IPS-20b (cell line): ENCODE measurements around the gene IL22RA1.

Experiments used
- H3K27ac ChIP-seq: one replicate; pipeline ENCODE4 v1.5.1; 2013; ENCODE audit warnings: low read length
- H3K27me3 ChIP-seq: 2 replicates; pipeline ENCODE4 v1.6.1; 2013; ENCODE audit warnings: mild to moderate bottlenecking, low read length, inconsistent platforms; ENCODE audit not compliant: insufficient read depth
- H3K36me3 ChIP-seq: 2 replicates; pipeline ENCODE4 v1.6.1; 2013; ENCODE audit warnings: low read depth, mild to moderate bottlenecking, inconsistent platforms, low read length, moderate library complexity; ENCODE audit not compliant: insufficient read depth
- H3K4me1 ChIP-seq: 2 replicates; pipeline ENCODE4 v1.6.1; 2013; ENCODE audit warnings: mild to moderate bottlenecking, control low read depth, inconsistent platforms, low read length, moderate library complexity; ENCODE audit not compliant: insufficient read depth
- H3K4me3 ChIP-seq: 2 replicates; pipeline ENCODE4 v1.5.1; 2013; ENCODE audit warnings: mild to moderate bottlenecking, low read length, inconsistent platforms
- H3K9ac ChIP-seq: 2 replicates; pipeline ENCODE4 v1.6.1; 2013; ENCODE audit warnings: low read depth, mild to moderate bottlenecking, inconsistent platforms, low read length, moderate library complexity
- H3K9me3 ChIP-seq: 2 replicates; pipeline ENCODE4 v1.6.1; 2013; ENCODE audit warnings: mild to moderate bottlenecking, low read depth, low read length, inconsistent platforms; ENCODE audit not compliant: insufficient read depth

Gene IL22RA1

DNA sequence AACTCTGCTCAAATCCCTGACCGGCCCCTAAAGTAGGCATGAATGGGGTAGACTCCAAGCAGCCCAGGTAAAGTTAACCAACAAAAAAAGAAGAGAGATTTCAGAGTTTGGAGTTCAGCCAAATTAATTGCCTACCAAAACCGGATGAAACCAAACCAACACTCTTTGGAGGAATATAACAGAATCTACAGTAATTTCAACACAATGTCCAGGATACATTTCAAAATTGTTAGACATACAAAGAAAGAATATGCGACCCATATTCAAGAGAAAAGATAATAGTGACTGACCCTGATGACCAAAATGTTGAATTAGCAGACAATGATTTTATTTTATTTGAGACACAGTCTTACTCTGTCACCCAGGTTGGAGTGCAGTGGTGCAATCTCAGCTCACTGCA lies 12.6 kb downstream of the IL22RA1 start:
- H3K4me1 ChIP-seq: peaks cover 4% of the 10 kb centered on the region; the same call in 1 of the 2 replicates
- H3K4me3 ChIP-seq: no peak overlapping the region
- H3K36me3 ChIP-seq: no peaks in the 10 kb centered on the region
- H3K9me3 ChIP-seq: no peaks in the 10 kb centered on the region; the same call in 1 of the 2 replicates
- no peak overlapping the region for H3K9ac ChIP-seq
- H3K27ac ChIP-seq: no peak overlapping the region
- no peaks in the 10 kb centered on the region for H3K27me3 ChIP-seq

DNA sequence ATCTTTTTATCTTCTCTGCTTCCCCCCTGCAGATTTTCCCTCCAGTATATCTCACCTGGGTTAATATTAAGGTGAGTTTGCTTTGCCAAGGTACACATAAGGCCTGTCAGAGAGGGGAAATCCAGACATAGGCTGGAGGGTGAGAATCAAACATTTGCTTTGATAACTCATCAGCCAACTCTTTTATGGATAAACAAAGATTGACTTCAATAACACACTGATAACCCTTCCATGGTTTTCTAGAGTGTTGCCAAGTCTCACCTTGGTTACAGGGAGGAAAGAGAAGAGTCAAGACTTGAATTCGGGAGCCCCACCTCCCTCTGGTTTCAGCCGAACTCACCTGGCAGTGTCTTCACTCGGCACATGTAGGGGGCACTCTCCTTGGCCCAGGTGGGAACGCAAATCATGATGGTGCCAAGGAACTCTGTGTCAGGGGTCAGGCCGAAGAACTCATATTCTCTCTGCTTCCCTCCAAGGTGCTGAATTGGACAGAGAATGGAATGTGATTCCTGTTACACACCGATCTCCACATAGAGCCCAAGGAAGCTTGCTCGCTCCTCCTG lies 15.1 kb downstream of the IL22RA1 start:
- H3K4me3 ChIP-seq: no peak overlapping the region
- peaks cover 4% of the 10 kb centered on the region; the same call in 1 of the 2 replicates for H3K4me1 ChIP-seq
- H3K9me3 ChIP-seq: no peaks in the 10 kb centered on the region; the same call in 1 of the 2 replicates
- no peak overlapping the region for H3K9ac ChIP-seq
- no peak overlapping the region for H3K27ac ChIP-seq
- H3K36me3 ChIP-seq: no peaks in the 10 kb centered on the region
- H3K27me3 ChIP-seq: no peaks in the 10 kb centered on the region

GRCh38 chr1:24127134-24127800 lies 15.7 kb downstream of the IL22RA1 start:
- H3K9ac ChIP-seq: no peak overlapping the region
- no peak overlapping the region for H3K27ac ChIP-seq
- no peak overlapping the region for H3K4me3 ChIP-seq
- H3K27me3 ChIP-seq: no peaks in the 10 kb centered on the region
- H3K36me3 ChIP-seq: no peaks in the 10 kb centered on the region
- no peaks in the 10 kb centered on the region; the same call in 1 of the 2 replicates for H3K9me3 ChIP-seq
- peaks cover 4% of the 10 kb centered on the region; the same call in 1 of the 2 replicates for H3K4me1 ChIP-seq

- no peak overlapping the region for H3K27ac ChIP-seq
- no peaks in the 10 kb centered on the region; the same call in 1 of the 2 replicates for H3K9me3 ChIP-seq
- H3K4me3 ChIP-seq: no peak overlapping the region
- no peaks in the 10 kb centered on the region for H3K36me3 ChIP-seq
- H3K4me1 ChIP-seq: peaks cover 4% of the 10 kb centered on the region; the same call in 1 of the 2 replicates
- H3K27me3 ChIP-seq: no peaks in the 10 kb centered on the region
- no peak overlapping the region for H3K9ac ChIP-seq
These were observed 16.3 kb downstream of the IL22RA1 start for GRCh38 chr1:24126672-24127023.

- H3K4me3 ChIP-seq: no peak overlapping the region
- H3K27me3 ChIP-seq: no peaks in the 10 kb centered on the region
- no peaks in the 10 kb centered on the region for H3K36me3 ChIP-seq
- no peaks in the 10 kb centered on the region; the same call in 1 of the 2 replicates for H3K9me3 ChIP-seq
- H3K4me1 ChIP-seq: peaks cover 4% of the 10 kb centered on the region; the same call in 1 of the 2 replicates
- H3K27ac ChIP-seq: no peak overlapping the region
- H3K9ac ChIP-seq: no peak overlapping the region
These were observed 16.8 kb downstream of the IL22RA1 start for GRCh38 chr1:24126018-24126671.

DNA sequence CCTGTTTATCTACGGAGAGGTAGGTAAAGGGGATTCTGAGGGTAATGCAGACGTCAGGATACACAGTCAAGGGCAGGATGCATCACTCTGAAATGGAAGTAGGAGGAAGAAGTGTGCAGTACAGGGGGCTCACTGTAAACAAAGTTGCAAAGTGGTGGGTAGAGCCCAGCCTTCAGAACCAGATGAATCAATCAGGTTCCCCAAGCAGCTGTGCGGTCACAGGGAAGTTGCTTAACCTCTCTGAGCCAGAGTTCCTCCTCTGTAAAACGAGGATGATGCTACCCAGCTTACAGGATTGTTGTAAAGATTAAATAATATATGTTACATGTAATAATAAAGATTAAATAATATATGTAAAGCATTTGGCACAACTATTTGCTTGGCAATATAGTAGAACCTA lies 17.5 kb downstream of the IL22RA1 start:
- no peak overlapping the region for H3K4me3 ChIP-seq
- no peaks in the 10 kb centered on the region; the same call in 1 of the 2 replicates for H3K9me3 ChIP-seq
- no peaks in the 10 kb centered on the region for H3K27me3 ChIP-seq
- no peak overlapping the region for H3K9ac ChIP-seq
- H3K4me1 ChIP-seq: peaks cover 4% of the 10 kb centered on the region; the same call in 1 of the 2 replicates
- H3K36me3 ChIP-seq: no peaks in the 10 kb centered on the region
- no peak overlapping the region for H3K27ac ChIP-seq

- Histone ChIP-seq H3K4me3 (no peak overlapping the region), H3K9ac (no peak overlapping the region), H3K4me1 (peaks cover 4% of the 10 kb centered on the region; the same call in 1 of the 2 replicates), H3K9me3 (no peaks in the 10 kb centered on the region; the same call in 1 of the 2 replicates), H3K27ac (no peak overlapping the region), H3K27me3 (no peaks in the 10 kb centered on the region), H3K36me3 (no peaks in the 10 kb centered on the region)
These were observed 18.0 kb downstream of the IL22RA1 start for GRCh38 chr1:24124980-24125379.

- H3K4me1 ChIP-seq: no peaks in the 10 kb centered on the region
- no peaks in the 10 kb centered on the region for H3K9me3 ChIP-seq
- no peak overlapping the region for H3K4me3 ChIP-seq
- no peaks in the 10 kb centered on the region for H3K36me3 ChIP-seq
- no peaks in the 10 kb centered on the region for H3K27me3 ChIP-seq
- no peak overlapping the region for H3K27ac ChIP-seq
- no peak overlapping the region for H3K9ac ChIP-seq
These were observed 19.3 kb downstream of the IL22RA1 start for GRCh38 chr1:24123611-24124010.

- no peaks in the 10 kb centered on the region for H3K27me3 ChIP-seq
- no peaks in the 10 kb centered on the region for H3K36me3 ChIP-seq
These were observed 20.2 kb downstream of the IL22RA1 start for GRCh38 chr1:24122776-24123175.

DNA sequence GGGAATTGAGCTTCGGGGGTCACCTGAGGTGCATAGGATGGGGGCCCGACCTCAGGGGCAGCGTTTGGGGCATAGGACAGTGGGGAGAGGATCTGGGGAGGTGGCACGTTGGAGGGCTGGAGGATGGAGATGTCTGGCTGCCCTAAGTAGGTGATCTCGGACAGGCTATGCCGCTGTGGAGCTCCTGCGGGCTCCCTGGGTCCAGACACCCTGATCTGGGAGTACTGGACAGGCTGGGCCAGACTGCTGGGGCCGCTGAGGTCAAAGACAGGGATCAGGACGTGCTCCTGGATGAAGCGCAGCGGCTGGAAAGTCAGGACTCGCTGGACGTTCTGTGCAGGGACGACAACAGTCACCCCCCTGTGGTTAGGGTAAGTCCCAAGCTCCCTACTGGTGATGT lies 21.5 kb downstream of the IL22RA1 start:
- Histone ChIP-seq H3K27me3 (no peaks in the 10 kb centered on the region), H3K27ac (no peak overlapping the region), H3K4me3 (no peak overlapping the region), H3K36me3 (no peaks in the 10 kb centered on the region), H3K4me1 (no peaks in the 10 kb centered on the region), H3K9ac (no peak overlapping the region), H3K9me3 (no peaks in the 10 kb centered on the region)

More at GRCh38 chr1:24122776-24123175, 20.2 kb downstream of the IL22RA1 start:
- H3K27ac ChIP-seq: no peak overlapping the region
- H3K9me3 ChIP-seq: no peaks in the 10 kb centered on the region
- no peak overlapping the region for H3K9ac ChIP-seq
- no peak overlapping the region for H3K4me3 ChIP-seq
- H3K4me1 ChIP-seq: no peaks in the 10 kb centered on the region

DNA sequence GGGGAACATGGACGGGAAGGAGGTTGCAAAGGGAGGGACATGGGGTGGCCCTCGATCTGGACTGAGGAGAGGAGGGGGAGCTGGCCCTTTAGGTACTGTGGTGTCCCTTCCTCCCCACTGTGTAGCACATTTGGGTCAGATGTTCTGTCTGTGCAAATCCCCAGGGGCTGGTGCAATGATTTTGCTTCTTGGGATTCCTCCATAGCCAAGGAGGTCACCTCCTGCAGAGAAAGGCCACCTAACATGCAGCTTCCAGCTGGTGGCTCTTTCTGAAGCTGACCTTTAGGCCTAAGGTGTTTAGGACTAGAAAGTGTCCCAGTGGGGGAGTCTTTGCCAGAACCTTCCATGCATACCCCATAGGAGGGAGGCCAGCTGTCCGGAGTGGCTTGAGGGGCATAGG lies 22.0 kb downstream of the IL22RA1 start:
- Histone ChIP-seq H3K36me3 (no peaks in the 10 kb centered on the region), H3K4me1 (no peaks in the 10 kb centered on the region), H3K27ac (no peak overlapping the region), H3K9me3 (no peaks in the 10 kb centered on the region), H3K4me3 (no peak overlapping the region), H3K9ac (no peak overlapping the region), H3K27me3 (no peaks in the 10 kb centered on the region)
